A673 (cell line): ENCODE measurements around the gene ZFYVE28. TPM values are rescaled to one million over a fixed set of nuclear protein-coding genes. Genes with fewer than 3 reads are reported as not detected.

Experiments used
- BruUV-seq: library from RNA; stranded (reverse); fragments of 400-500 nt; replicated peaks from 2 replicates; lab custom pipeline; 2021; lab: Mats Ljungman, UMichigan
- CTCF ChIA-PET: fragments of 300-600 bp; sonication (Branson Sonifier 250); formaldehyde crosslinking; loops from one replicate; lab custom pipeline; 2022; ENCODE audit warnings: antibody characterized with exemption; lab: Charles Lee
- POLR2A ChIA-PET: fragments of 300-600 bp; sonication (Branson Sonifier 250); formaldehyde crosslinking; loops from one replicate; lab custom pipeline; 2022; ENCODE audit warnings: antibody characterized with exemption; ENCODE audit not compliant: low non-redundant PET; lab: Charles Lee
- DNase-seq: peaks from one replicate; pipeline ENCODE4 v3.0.0-alpha.2; 2015; ENCODE audit warnings: low spot score
- H3K27ac ChIP-seq: fragments of 200-600 bp; sonication (generic); 2 replicates; pipeline ENCODE4 v1.5.1; 2016; ENCODE audit warnings: mixed run types, low read depth, mild to moderate bottlenecking, mixed read lengths, antibody characterized with exemption, low read length; ENCODE audit not compliant: poor library complexity, severe bottlenecking
- H3K27me3 ChIP-seq: fragments of 200-600 bp; sonication (generic); replicated peaks from 2 replicates; pipeline ENCODE4 v1.6.1; 2017; ENCODE audit warnings: mixed run types, low read depth, mild to moderate bottlenecking, mixed read lengths, antibody characterized with exemption, low read length; ENCODE audit not compliant: insufficient read depth, poor library complexity
- H3K36me3 ChIP-seq: fragments of 200-600 bp; sonication (generic); 2 replicates; pipeline ENCODE4 v1.6.1; 2016; ENCODE audit warnings: mixed run types, mild to moderate bottlenecking, mixed read lengths, antibody characterized with exemption, low read length; ENCODE audit not compliant: insufficient read depth, poor library complexity, severe bottlenecking
- H3K4me1 ChIP-seq: fragments of 200-600 bp; sonication (generic); 2 replicates; pipeline ENCODE4 v1.6.1; 2017; ENCODE audit warnings: mixed run types, mild to moderate bottlenecking, mixed read lengths, antibody characterized with exemption, low read length; ENCODE audit not compliant: insufficient read depth, poor library complexity, severe bottlenecking
- H3K4me3 ChIP-seq: fragments of 200-600 bp; sonication (generic); 2 replicates; pipeline ENCODE4 v1.5.1; 2016; ENCODE audit warnings: low read depth, mixed run types, mild to moderate bottlenecking, mixed read lengths, low read length; ENCODE audit not compliant: poor library complexity, severe bottlenecking
- H3K9me3 ChIP-seq: fragments of 200-600 bp; sonication (generic); 2 replicates; pipeline ENCODE4 v1.6.1; 2016; ENCODE audit warnings: mixed run types, low read depth, mild to moderate bottlenecking, mixed read lengths, antibody characterized with exemption, low read length; ENCODE audit not compliant: poor library complexity, severe bottlenecking
- EZH2 ChIP-seq: fragments of 200-600 bp; sonication (generic); IDR thresholded peaks from 2 replicates; pipeline ENCODE4 v1.6.1; 2017; ENCODE audit warnings: borderline replicate concordance, low read depth, mild to moderate bottlenecking, mixed read lengths, antibody characterized with exemption, low read length; ENCODE audit not compliant: poor library complexity, severe bottlenecking
- intact Hi-C: fragments of 100-400 bp; cut with micrococcal nuclease; formaldehyde crosslinking; loops from one replicate; pipeline ENCODE4 v1.10.0; 2022; ENCODE audit not compliant: unreplicated experiment
- total RNA-seq: library from RNA; stranded (reverse); gene quantifications from 2 replicates; pipeline ENCODE4 v1.2.3, GENCODE V29; 2021
- TF ChIP-seq, protein P1 (sequence below): fragments of 300-800, 200-600 bp; sonication (generic); conservative IDR thresholded peaks from 2 replicates; pipeline ENCODE4 v1.5.1; 2017; ENCODE audit warnings: low read depth, mild to moderate bottlenecking, antibody characterized with exemption, low read length, moderate library complexity, mixed read lengths

ZFYVE28 gene
- total RNA-seq, 1 experiment from 2014 or later, result 8.6 TPM

DNA sequence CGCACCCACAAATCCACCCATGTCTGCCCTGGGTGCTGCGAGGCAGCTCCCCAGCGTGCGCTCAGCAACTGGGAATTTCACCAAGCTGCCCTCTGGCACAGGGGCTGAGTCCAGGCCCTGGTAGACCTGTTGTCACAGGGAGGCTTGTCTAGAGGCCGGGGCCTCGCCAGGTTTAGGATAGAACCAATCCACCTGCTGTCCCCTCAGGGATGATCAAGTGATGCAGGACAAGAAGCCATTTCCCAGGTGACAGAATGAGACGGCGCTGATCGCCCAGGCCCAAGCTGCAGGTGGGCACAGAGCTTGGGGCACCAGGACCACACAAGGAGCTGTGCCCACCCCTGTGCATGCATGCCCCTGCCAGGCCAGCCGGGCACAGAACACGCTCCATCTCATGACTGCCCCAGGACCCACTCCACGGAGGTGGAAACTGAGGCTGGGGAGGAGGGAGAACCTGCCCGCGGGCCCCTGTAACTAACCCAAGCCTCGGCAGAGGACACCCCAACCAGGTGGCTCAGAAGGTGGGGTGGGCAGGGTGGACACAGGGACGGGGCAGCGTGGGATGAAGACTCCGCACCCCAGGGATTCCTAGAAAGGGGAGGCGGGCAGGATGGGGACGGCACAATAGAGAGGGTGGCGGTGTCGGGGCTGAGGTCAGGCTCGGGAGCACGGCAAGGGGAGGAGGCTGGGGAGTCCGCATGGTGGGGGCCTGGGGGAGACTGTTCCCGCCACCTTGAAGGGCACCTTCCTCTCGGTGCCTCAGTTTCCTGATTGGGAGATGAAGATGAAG lies 78.0 kb downstream of the ZFYVE28 start:
- DNase-seq, result no peak
- intact Hi-C loops, result no loop called here
- CTCF ChIA-PET, result no interaction called here

DNA sequence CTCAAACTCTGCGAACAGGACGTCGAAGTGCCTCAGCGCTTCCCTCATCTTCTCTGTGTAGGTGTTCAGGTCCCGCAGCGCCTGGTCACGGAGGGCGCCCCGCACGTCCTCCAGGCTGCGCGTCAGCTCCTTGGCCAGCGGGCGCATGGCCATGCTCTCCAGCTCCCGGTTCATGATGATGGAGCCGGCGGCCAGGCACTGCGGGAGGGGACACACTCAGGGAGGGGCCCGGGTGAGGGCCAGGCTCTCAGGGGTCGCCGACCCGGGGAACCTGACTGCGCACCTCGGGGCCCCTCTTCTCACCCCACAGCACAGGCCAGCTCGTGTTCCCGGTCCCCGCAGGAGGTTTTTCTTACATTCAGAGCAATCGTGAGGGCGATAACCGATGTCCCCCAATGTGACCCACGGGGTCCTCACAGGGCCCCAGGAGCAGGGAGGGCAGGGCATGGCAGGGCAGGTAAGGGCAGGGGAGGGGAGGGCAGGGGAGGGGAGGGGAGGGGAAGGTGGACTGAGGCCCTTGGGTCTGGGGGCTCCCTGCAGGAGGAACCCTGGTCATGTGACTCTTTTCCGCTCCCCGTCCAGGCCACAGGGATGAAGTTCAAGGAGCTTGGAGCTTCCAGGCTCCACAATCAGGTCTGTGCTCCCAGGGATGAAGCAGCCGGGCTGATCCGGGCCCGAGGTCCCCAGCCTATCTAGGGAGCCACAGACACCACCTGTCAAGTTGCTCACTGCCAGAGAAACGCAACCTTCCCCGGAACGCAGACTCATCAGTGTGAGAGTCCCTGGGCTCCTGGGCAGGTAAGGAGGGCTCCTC lies 78.8 kb downstream of the ZFYVE28 start:
- Histone ChIP-seq H3K27ac (no peak overlapping the region), H3K9me3 (no peaks in the 10 kb centered on the region), H3K4me1 (no peaks in the 10 kb centered on the region), H3K36me3 (no peaks in the 10 kb centered on the region), H3K27me3 (no peaks in the 10 kb centered on the region), H3K4me3 (no peak overlapping the region)
- no peak for DNase-seq
- TF ChIP-seq EZH2, result no peak
- TF ChIP-seq, protein P1, sequence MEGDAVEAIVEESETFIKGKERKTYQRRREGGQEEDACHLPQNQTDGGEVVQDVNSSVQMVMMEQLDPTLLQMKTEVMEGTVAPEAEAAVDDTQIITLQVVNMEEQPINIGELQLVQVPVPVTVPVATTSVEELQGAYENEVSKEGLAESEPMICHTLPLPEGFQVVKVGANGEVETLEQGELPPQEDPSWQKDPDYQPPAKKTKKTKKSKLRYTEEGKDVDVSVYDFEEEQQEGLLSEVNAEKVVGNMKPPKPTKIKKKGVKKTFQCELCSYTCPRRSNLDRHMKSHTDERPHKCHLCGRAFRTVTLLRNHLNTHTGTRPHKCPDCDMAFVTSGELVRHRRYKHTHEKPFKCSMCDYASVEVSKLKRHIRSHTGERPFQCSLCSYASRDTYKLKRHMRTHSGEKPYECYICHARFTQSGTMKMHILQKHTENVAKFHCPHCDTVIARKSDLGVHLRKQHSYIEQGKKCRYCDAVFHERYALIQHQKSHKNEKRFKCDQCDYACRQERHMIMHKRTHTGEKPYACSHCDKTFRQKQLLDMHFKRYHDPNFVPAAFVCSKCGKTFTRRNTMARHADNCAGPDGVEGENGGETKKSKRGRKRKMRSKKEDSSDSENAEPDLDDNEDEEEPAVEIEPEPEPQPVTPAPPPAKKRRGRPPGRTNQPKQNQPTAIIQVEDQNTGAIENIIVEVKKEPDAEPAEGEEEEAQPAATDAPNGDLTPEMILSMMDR, result no peak
- POLR2A ChIA-PET, result no interaction called here
- intact Hi-C loops, result no loop called here
- BruUV-seq, result no TSS peak
- CTCF ChIA-PET, result no interaction called here

More for the DNA sequence above, 78.0 kb downstream of the ZFYVE28 start:
- POLR2A ChIA-PET, result no interaction called here
- TF ChIP-seq, protein P1, result no peak
- Histone ChIP-seq H3K4me1 (no peaks in the 10 kb centered on the region), H3K27ac (no peak overlapping the region), H3K36me3 (no peaks in the 10 kb centered on the region), H3K4me3 (no peak overlapping the region), H3K27me3 (no peaks in the 10 kb centered on the region), H3K9me3 (no peaks in the 10 kb centered on the region)
- BruUV-seq, result no TSS peak

DNA sequence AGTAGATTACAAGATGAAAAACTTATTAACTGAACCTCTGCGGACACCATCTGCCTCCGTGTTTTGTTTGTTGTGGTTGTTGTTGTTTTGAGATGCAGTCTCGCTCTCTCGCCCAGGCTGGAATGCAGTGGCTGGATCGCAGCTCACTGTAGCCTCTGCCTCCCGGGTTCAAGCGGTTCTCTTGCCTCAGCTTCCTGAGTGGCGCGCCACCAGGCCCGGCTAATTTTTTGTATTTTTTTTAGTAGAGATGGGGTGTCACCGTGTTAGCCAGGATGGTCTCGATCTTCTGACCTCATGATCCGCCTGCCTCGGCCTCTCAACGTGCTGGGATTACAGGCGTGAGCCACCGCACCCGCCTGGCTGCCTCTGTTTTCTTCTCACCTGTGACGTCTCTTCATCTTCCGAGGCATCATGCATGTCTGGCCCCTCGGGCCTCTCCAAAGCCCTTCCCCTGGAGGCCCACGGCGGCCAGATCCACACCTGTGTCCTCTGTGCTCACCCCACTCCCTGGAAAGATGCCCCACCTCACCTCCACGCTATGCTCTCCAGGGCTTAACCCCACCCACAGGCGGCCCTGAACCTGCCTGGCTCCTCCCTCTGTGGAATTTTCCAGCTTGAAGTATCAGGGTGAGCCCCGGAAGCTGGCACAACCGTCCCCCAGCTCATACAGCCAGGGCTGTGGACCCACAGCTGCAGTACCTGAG lies 79.5 kb downstream of the ZFYVE28 start:
- Histone ChIP-seq H3K4me3 (no peak overlapping the region), H3K4me1 (no peaks in the 10 kb centered on the region), H3K27me3 (no peaks in the 10 kb centered on the region), H3K9me3 (no peaks in the 10 kb centered on the region), H3K27ac (no peak overlapping the region), H3K36me3 (no peaks in the 10 kb centered on the region)
- intact Hi-C loops, result no loop called here
- no TSS peak for BruUV-seq
- no peak for TF ChIP-seq EZH2
- TF ChIP-seq, protein P1, result no peak
- ChIA-PET POLR2A (no interaction called here), CTCF (interaction anchor here (0.7 kb wide), 1 partner anchor 331 kb away, joined by 3 read pairs; no protein-coding TSS in a partner anchor)
- no peak for DNase-seq
